ENCODE data around the gene SLC2A9.

SLC2A9 gene

GRCh38 chr4:10061650-10062415, 40.5 kb upstream of the SLC2A9 start:
- in situ Hi-C loops (cut with MboI; ENCODE audit: low pct_unique_long_range_greater_than_20kb, low sequenced_read_pairs, unreplicated experiment), result no loop called here
- no peak for TF ChIP-seq CTCF (IDR thresholded peaks at IDR 0.05; ENCODE audit: extremely low read depth, insufficient read depth, missing control alignments)
- DNase-seq (ENCODE audit: low spot score), result no peak

- no peak for DNase-seq (ENCODE audit: low spot score)
- in situ Hi-C loops (cut with MboI; ENCODE audit: low pct_unique_long_range_greater_than_20kb, low sequenced_read_pairs, unreplicated experiment), result no loop called here
- no peak for TF ChIP-seq CTCF (IDR thresholded peaks at IDR 0.05; ENCODE audit: extremely low read depth, insufficient read depth, missing control alignments)
Observed at GRCh38 chr4:10058371-10058770, 37.1 kb upstream of the SLC2A9 start.

GRCh38 chr4:10057023-10057395, 35.7 kb upstream of the SLC2A9 start:
- no peak for DNase-seq (ENCODE audit: low spot score)
- no peak for TF ChIP-seq CTCF (IDR thresholded peaks at IDR 0.05; ENCODE audit: extremely low read depth, insufficient read depth, missing control alignments)
- in situ Hi-C loops (cut with MboI; ENCODE audit: low pct_unique_long_range_greater_than_20kb, low sequenced_read_pairs, unreplicated experiment), result no loop called here

GRCh38 chr4:10056334-10057022, 35.2 kb upstream of the SLC2A9 start:
- in situ Hi-C loops (cut with MboI; ENCODE audit: low pct_unique_long_range_greater_than_20kb, low sequenced_read_pairs, unreplicated experiment), result no loop called here
- no peak for TF ChIP-seq CTCF (IDR thresholded peaks at IDR 0.05; ENCODE audit: extremely low read depth, insufficient read depth, missing control alignments)
- no peak for DNase-seq (ENCODE audit: low spot score)

GRCh38 chr4:10055871-10056270, 34.6 kb upstream of the SLC2A9 start:
- no peak for TF ChIP-seq CTCF (IDR thresholded peaks at IDR 0.05; ENCODE audit: extremely low read depth, insufficient read depth, missing control alignments)
- in situ Hi-C loops (cut with MboI; ENCODE audit: low pct_unique_long_range_greater_than_20kb, low sequenced_read_pairs, unreplicated experiment), result no loop called here
- no peak for DNase-seq (ENCODE audit: low spot score)

- DNase-seq (ENCODE audit: low spot score), result no peak
- in situ Hi-C loops (cut with MboI; ENCODE audit: low pct_unique_long_range_greater_than_20kb, low sequenced_read_pairs, unreplicated experiment), result no loop called here
Observed at GRCh38 chr4:10054571-10055041, 33.3 kb upstream of the SLC2A9 start.

More at GRCh38 chr4:10054571-10055041, 33.3 kb upstream of the SLC2A9 start:
- no peak for TF ChIP-seq CTCF (IDR thresholded peaks at IDR 0.05; ENCODE audit: extremely low read depth, insufficient read depth, missing control alignments)
